NCI-H524 treated with DMSO at 0.1 percent for 48 hours (cell line): ENCODE measurements around the gene SEZ6L.

Experiments used
- DNase-seq: peaks from one replicate; lab custom pipeline; 2025; lab: John Stamatoyannopoulos, UW

SEZ6L gene

DNA sequence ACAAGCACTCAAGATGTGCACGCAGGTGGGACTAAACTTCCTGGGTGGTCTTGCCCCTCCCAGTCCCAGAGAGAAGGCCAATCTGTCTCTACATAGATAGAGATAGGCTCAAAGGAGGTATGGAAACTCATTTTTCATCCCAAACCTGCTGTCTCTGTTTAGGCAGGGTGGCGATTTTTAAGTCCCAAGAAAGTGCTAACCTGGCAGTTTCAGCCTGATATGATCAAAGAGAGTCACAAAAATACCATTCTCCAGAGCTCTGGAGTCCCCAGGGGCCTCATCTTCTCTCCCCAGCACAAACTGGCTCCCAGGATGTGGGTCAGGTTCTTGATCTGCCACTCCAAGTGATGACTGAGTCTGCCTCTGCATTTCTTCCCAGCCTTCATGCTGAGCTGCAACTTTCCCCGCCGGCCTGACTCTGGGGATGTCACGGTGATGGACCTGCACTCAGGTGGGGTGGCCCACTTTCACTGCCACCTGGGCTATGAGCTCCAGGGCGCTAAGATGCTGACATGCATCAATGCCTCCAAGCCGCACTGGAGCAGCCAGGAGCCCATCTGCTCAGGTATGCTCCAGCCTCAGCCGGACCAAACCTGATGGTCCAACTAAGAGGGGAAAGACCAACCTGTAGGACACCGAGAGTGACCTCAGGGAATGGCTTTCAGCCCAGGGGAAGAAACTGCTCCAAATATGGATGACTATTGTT, 129.5 kb downstream of the SEZ6L start:
- DNase-seq, result no peak

DNA sequence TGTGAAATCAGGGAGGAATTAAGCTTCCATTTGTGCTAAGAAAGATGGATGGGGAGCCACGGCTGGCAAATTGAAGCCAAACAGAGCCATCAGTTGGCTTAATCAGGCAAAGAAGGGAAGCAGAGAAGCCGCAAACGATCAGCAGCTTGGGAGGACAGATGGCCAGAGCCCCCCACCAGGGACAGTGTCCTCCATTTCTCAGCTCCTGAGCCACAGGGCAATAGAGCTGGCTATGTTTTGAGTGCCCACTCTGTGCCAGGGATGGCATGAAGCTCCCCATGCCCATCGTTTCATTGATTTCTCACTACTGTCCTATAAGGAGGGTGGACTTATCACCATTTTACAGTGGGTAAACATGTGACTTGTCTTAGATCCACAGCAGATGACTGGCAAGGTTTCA, 133.5 kb downstream of the SEZ6L start:
- DNase-seq, result no peak

DNA sequence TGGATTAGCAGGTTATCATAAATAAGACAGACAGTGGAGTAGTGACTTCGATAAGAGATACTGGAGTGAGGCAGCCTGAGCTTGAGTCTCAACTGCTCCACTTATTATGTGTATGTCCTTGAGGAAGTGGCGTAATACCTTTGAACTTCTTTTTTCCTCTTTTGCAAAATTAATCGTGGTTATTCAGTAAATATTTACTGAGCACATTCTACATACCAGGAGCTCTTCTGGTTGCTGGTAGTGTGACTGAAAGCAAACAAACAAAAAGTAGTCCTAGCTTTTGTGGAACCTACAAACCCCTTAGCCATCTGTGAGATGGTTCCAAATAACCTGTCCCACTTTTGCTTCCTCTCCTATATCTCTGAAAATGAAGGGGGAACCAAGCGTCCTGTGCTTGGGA, 134.2 kb downstream of the SEZ6L start:
- DNase-seq, result no peak

DNA sequence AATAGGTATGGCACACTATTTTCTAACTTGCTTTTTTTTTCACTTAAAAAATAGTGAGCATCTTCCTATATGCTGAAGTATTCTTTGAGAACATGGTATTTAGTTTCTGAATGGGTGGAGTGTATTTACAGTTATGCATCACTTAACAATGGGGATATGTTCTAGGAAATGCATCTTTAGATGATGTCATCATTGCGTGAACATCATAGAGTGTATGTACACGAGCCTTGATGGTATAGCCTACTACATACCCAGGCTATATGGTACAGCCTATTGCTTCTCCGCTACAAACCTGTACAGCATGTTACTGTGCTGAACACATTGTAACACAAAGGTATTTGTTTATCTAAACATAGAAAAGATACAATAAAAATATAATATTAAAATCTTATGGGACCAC, 135.5 kb downstream of the SEZ6L start:
- no peak for DNase-seq

DNA sequence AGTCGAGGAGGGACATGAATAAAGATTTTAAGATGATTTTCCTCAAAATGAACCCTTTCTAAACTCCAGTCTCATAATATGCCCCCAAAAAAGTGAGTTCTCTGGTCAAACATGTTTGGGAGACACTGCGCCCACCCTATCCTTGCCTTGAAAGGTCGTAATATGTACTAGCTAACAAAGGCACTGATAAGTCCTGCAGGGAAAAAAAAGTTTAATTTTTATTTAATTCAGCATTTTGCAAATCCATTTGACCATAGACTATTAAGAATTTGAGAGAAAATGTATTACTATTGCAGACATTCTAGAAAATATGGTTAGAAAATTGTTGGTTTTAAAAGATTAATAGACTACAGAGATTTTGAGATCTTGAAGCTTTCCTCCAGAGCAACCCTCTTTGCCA, 139.2 kb downstream of the SEZ6L start:
- no peak for DNase-seq

DNA sequence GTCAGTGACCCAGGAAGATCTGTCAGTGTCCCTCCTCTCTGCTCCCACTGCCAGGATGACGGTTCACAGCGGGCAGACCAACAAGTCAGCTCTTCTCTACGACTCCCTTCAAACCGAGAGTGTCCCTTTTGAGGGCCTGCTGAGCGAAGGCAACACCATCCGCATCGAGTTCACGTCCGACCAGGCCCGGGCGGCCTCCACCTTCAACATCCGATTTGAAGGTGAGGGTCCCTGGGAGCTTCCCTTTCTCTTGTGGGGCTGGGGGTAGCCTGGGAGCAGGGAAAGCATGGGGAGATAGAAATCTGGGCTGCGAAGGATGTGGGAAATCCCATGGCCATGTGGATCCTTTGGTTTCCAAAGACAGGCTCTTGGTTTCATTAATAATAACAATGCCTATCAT, 141.4 kb downstream of the SEZ6L start:
- no peak for DNase-seq

DNA sequence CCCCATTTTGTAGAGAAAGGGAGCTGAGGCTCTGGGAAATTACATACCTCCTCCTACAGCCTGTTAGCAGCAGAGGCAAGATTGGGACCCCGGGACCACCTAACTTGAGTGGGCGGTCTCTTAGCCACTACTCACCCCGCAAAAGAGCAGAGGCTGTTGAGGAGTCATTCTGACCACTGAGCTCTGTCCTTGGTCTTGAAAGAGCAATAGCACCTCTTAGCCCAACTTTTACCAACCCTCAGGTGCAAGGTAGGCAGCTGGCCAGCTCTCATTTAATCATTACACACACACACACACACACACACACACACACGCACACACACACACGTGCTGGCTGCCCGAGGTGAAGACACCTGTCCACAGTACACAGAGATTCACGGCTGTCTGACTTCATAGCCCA, 144.0 kb downstream of the SEZ6L start:
- DNase-seq, result no peak

DNA sequence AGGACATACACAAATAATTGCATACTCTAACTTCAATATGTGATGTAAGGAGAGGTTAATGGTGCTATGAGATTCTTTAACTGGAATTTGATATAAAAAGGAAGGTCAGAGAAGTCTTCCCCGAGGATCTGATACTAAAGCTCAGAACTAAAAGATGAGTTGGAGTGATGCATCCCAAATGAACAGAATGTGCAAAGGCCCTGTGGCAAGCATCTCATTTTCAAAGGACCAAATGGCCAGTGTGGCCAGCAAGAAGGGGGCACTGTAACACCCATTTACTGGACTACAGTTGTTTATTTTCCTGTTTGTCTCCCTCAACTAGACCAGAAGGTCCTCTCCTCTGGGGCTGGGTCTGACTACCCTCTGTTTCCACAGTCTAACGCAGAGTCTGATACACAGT, 144.9 kb downstream of the SEZ6L start:
- no peak for DNase-seq

DNA sequence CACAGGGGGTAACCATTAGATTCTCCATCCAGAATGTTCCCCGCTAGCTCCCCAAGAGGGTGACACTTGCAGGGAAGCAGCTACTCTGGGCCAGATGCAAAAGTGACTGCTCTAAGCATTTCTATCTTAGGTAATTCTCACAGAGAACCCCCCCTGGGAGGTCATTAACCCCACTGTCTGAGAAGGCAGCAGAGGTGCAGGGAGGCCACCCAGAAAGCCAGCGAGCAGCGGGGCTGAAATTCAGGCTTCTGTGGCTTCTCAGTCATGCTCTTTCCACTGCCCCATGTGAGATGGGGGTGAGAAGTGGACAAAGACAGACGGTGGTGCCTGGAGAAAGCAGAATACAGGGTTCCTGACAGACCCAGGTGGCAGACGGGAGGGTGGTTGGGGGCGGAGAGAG, 145.4 kb downstream of the SEZ6L start:
- DNase-seq, result no peak

DNA sequence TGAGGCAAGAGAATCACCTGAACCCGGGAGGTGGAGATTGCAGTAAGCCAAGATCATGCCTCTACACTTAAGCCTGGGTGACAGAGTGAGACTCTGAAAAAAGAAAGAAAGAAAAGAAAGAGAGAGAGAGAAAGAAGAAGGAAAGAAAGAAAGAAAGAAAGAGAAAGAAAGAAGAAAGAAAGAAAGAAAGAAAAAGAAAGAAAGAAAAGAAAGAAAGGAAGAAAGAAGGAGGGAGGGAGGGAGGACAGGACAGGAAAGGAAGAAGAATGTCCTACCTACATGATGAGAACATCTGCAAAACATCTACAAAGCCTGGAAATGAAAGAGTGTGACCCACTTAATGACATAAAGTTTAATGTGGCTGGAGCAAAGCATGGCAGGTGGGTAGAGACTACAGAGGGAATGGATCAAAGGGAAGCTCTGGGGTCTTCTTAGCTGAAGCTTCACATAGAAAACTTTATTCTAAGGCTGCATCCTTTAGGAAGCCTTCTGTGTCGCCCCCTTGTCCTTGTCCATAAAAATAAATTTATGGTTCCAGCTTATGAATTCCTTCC, 147.5 kb downstream of the SEZ6L start:
- DNase-seq, result no peak

DNA sequence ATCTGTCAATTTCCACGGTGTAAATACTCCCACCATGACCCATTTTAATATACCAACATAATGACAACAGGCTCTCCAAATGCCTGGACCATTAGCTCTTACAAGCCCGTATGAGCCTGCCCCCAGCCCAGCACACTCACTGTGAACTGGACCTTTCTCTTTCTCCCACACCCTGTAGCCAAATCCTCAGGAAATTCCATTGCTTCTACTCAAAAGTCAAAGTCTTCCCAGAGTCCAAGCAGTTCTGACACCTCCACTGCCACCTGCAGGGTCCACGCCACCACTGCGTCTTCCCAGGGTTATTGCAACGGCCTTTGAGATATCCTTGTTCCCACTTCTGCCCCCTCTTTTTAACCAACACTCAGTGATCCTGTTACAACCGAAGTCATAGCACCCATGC, 149.7 kb downstream of the SEZ6L start:
- DNase-seq, result no peak

DNA sequence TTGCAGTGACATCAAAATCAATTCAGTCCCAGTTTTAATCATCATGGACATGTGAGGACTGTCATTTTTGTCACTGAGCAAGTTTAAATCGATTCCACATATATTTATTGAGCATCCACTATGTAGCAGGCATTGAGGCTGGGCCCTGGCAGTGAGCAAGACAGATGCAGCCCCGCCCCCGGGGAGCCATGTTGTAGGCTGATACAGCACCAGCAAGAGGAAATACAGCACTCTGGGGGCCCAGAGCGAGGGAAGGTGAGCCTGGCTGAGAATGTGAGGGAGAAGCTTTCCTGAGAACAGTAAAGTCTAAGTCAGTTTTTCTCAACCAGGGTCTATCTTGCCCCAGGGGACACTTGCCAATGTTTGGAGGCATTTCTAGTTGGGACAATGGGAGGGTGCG, 151.2 kb downstream of the SEZ6L start:
- no peak for DNase-seq

DNA sequence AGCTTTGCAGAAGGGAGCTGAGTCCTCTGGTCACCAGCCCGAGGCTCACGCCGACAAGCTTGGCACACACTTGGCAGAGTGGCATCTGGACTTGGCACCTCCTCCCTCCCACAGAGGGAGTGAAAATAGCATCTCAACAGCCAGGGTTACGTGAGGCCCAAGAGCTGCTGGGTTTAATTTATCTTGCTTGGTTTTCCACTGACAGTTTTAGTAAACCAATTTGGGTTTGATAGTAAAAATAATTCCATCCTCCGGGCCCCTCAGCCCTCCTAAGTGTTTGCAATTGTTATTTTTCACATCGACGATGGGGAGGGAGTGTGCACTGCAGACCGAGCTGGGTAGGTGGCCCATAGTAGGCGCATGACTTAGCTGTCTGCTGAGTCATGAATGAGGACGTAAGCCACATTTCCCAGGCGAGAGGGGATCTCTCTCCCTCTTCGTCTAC, 152.2 kb downstream of the SEZ6L start:
- no peak for DNase-seq

DNA sequence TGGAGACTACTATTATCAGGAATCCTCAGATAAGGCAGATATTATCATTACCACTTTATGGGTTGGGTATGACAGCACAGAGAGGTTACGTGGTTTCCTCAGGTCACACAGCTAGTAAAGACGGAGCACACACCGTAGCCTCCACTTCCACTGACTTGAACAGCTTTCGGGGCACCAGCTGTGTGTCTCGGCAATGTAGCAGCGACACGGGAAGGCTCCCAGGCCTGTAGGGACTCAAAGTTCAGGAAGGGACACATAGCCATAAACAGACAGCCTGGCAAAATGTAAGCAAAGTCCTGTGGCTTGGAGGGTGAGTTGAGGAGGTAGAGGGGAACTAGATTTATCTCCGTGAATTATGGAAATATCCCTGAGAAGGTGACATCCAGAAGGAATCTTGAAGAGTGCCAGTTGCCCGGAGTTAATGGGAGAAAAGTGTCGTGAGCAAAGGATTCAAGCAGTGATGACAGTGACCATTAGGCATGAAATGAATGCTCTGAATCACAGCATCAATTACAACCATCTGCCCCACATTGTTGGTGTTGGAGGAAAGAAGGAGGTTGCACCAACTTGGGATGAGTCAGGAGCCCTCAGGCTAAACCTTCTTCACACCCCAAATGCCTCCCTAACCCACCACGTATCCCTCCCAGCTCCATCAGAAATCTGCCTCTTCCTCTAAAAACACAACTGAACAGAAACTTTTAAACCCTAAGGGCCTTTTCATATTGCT, 153.1 kb downstream of the SEZ6L start:
- no peak for DNase-seq

DNA sequence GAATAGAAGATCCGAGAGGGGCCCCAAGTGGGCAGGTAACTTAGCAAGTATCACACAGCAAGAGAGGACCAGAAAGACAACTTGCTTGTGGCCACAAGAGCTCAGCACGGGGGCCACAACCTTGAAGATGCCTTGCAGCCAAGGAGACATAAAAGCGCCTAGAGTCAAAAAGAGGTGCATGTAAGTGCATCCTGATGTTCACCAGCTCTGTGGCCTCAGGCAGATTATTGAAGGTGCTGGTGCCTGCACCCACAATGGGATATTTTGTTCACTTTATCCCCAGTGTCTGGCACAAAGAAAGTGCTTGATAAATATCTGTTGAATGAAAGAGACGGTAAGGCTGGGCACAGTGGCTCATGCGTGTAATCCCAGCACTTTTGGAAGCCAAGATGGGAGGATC, 153.8 kb downstream of the SEZ6L start:
- no peak for DNase-seq

DNA sequence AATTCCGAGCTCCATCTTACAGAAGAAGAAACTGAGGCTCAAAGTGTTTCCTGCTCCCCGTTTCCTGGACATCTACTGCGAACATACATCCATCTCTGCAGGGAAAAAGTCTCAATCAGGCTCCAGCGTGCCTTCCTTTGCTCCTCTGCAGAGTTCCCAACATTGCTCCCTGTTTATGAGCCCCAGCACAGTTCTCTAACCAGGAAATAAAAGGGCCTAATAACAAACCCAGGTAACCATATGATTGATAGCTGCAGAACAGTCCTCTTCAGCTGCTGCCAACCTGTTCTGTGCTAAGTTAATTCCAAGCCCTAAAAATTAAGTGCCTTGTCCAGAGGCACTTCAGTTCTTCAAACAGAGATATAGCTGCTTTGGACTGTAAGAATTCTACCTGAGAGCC, 154.9 kb downstream of the SEZ6L start:
- no peak for DNase-seq

DNA sequence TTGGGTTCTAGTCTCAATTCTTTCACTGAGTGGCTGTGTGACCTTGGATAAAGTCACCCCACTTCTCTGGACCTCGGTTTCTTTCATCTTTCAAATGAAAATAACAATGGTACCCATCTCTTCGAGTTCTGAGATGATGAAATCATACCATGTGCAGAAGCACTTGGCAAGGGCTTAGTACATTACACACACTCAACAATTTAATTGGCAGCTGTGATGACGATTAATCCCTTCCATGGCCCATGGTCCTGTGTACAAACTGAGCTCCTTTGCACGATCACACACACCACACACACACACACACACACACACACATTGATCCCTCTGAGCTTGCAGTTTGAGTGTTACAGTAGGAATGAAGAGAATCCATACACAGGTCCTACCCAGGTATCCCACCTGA, 156.4 kb downstream of the SEZ6L start:
- peak; percentile 44 for DNase-seq

DNA sequence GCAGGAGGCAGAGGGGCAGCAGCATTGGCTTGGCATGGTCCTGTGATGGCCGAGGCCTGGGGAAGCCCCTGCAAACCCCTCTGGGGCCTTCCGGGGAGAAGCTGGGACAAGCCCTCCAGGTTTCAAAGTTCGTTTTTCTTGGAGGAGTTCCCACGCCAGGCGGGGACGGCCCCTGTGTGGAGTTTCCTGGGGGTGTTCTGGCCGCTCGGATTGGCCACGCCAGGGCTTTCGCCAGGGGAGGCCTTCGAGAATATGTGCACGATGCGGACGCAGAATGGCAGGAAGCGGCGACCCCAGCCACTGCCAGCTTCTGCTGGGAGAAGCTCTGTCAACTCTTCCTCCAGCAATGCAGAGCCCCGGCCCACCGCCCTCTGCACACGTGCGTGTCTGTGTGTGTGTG, 157.5 kb downstream of the SEZ6L start:
- DNase-seq, result no peak

DNA sequence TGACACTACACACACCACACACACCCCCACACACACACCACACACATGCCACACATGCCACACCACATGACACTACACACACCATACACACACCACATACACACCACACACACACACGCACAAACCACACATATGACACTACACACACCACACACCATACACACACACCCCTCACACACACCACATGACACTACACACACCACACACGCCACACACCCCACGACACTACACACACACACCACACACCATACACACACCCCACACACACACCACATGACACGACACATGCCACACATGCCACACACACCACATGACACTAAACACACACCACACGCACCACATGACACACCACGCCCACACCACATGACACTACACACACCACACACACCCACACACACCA, 158.0 kb downstream of the SEZ6L start:
- no peak for DNase-seq

DNA sequence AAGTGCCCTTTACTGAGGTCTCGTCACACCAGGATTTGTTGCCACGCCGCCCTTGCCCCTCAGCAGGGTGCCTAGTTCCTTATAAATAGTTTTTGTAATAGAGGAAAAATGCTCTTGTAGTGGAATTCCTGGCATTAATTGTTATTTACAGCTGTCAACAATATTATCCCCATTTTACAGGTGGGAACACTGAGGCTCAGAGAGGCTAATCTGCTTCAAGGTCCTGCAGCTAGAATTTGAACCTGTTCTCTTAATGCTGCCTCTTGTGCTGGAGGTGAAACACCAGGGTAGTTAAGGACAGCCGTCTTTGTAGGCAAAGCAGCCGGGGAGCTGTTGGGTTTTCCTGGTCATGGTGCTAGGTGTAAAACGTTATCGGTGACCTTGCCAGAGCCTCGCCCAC, 159.0 kb downstream of the SEZ6L start:
- no peak for DNase-seq

DNA sequence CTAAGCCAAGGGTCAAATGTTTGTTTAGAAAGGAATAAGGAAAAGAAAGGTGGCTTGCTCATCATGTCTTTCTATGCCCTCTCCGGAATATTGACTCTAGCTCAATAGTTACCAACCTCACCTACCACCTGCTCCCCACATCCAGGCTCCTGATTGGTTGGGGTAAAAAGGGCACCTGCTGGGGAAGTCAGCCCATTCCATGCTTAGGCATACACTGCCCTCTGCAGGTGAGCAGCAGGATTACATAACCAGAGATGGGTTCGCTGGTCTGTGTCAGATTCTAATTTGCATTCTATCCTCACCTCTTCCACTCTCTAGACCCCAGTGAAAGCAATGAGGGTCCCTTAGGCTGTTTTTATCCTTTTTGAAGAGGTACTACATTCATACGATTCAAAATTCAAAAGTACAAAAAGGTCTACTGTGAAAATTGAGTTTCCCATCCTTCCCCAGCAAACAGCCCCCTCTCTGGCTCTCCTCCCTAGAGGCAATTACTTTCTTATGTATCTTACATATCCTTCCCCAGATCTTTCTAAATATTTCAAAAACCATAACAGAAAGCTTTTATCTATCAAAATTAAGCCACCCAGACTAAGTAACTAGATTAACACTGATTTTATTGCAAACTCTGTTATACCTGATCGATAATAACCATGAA, 161.8 kb downstream of the SEZ6L start:
- DNase-seq, result no peak

DNA sequence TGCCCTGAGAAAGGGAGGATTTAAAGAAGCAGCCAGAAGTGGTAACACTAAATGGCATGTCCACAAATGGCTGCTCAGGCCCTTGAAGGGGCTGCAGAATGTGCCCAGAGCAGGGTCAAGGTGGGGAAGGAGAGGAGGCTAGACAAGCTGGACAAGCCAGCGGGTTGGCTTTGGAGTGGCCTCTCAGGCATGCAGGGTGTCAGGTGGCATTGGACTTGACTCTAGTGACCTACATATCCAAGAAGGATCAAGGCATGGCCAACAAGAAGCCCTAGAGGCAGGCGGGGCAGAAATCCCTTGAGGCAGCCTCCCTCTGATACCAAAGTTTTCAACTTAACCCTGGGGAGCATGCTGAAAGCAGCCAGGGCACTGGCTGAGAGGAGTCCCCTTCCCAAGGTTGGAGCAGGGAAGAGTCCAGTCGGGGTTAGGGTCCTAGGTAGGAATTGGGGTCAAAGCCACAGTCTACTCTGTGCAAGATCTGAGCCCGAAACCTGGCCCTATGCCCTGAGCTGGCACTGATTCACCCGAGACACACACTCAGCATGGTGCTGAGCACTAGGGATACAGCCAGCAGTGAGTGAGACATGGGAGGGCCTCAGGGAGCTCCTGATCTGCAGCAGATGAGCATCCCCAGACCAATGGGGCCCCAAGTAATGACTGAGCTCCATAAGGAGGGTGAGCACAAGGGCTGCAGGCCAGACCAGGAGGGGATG, 164.0 kb downstream of the SEZ6L start:
- no peak for DNase-seq
